OCI-LY3 (cell line): ENCODE results near the gene TMPRSS13.

ENCODE experiments used
- H2AFZ ChIP-seq: fragments of 200-600, 300-600 bp; shearing (Covaris generic); 2 replicates; pipeline ENCODE4 v1.6.0; 2014; ENCODE audit warnings: antibody characterized with exemption, low read depth, low read length
- H3K27ac ChIP-seq: fragments of 200-600, 300-600 bp; sonication (generic); 2 replicates; pipeline ENCODE4 v1.5.1; 2014; ENCODE audit warnings: mild to moderate bottlenecking, low read length, moderate library complexity, mixed read lengths
- H3K27me3 ChIP-seq: fragments of 200-600, 300-600 bp; sonication (generic); 2 replicates; pipeline ENCODE4 v1.6.1; 2014; ENCODE audit warnings: low read depth, low read length, mixed read lengths
- H3K36me3 ChIP-seq: fragments of 200-600, 300-600 bp; sonication (generic); replicated peaks from 2 replicates; pipeline ENCODE3; 2014; ENCODE audit warnings: low read depth, low read length, mixed read lengths
- H3K4me1 ChIP-seq: fragments of 300-600, 200-600 bp; sonication (generic); 2 replicates; pipeline ENCODE4 v1.6.1; 2014; ENCODE audit warnings: low read length, mixed read lengths
- H3K4me2 ChIP-seq: fragments of 200-600, 300-600 bp; sonication (generic); 2 replicates; pipeline ENCODE4 v1.6.1; 2014; ENCODE audit warnings: low read length, mixed read lengths
- H3K4me3 ChIP-seq: fragments of 300-600, 200-600 bp; sonication (generic); 2 replicates; pipeline ENCODE4 v1.5.1; 2014; ENCODE audit warnings: antibody characterized with exemption, mild to moderate bottlenecking, low read length, moderate library complexity
- H3K79me2 ChIP-seq: fragments of 300-600, 200-600 bp; shearing (Covaris generic); 2 replicates; pipeline ENCODE4 v1.6.1; 2014; ENCODE audit warnings: mild to moderate bottlenecking, low read length, mixed read lengths
- H3K9ac ChIP-seq: fragments of 300-600, 200-600 bp; shearing (Covaris generic); 2 replicates; pipeline ENCODE4 v1.6.0; 2014; ENCODE audit warnings: mild to moderate bottlenecking, low read length, moderate library complexity
- H3K9me3 ChIP-seq: fragments of 200-600, 300-600 bp; shearing (Covaris generic); 2 replicates; pipeline ENCODE4 v1.6.1; 2014; ENCODE audit warnings: low read length, mixed read lengths; ENCODE audit not compliant: insufficient read depth
- H4K20me1 ChIP-seq: fragments of 200-600, 300-600 bp; sonication (generic); 2 replicates; pipeline ENCODE4 v1.6.1; 2016; ENCODE audit warnings: low read length, mixed read lengths; ENCODE audit not compliant: insufficient read depth
- EZH2phosphoT487 ChIP-seq: fragments of 200-600 bp; shearing (Covaris generic); IDR thresholded peaks from 2 replicates; pipeline ENCODE4 v1.6.1; 2018; ENCODE audit warnings: antibody characterized with exemption, mixed run types, low read depth
- TF ChIP-seq, protein P1 (sequence below): fragments of 200-600, 300-600 bp; sonication (generic); IDR thresholded peaks from 2 replicates; pipeline ENCODE4 v1.5.1; 2014; ENCODE audit warnings: antibody characterized with exemption, low read length, low read depth

The TMPRSS13 gene

DNA sequence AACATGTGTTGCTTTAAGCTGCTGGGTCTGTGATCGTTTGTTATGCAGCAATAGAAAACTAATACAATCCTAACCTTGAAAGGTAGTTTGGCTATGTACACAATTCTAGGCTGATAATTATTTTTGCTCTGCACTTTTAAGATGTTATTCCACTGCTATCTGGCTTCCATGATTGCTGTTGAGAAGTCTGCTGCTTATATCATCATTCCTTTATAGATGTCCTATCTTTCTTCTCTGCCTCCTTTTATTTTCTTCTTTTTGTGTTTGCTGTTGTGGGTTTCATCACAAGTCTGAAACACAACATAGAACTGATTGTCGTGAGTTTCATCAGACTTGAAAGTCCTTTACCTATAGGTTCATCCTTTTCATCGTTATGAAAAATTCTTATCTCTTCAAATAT is 76.9 kb downstream of the TMPRSS13 start:
- no peak overlapping the region for H3K9ac ChIP-seq
- H3K79me2 ChIP-seq: no peaks in the 10 kb centered on the region
- no peaks in the 10 kb centered on the region for H4K20me1 ChIP-seq
- H2AFZ ChIP-seq: no peak overlapping the region
- peaks cover 12% of the 10 kb centered on the region; the same call in 1 of the 2 replicates for H3K9me3 ChIP-seq
- H3K27ac ChIP-seq: no peak overlapping the region
- no peaks in the 10 kb centered on the region for H3K27me3 ChIP-seq
- H3K4me3 ChIP-seq: no peak overlapping the region
- TF ChIP-seq, protein P1, sequence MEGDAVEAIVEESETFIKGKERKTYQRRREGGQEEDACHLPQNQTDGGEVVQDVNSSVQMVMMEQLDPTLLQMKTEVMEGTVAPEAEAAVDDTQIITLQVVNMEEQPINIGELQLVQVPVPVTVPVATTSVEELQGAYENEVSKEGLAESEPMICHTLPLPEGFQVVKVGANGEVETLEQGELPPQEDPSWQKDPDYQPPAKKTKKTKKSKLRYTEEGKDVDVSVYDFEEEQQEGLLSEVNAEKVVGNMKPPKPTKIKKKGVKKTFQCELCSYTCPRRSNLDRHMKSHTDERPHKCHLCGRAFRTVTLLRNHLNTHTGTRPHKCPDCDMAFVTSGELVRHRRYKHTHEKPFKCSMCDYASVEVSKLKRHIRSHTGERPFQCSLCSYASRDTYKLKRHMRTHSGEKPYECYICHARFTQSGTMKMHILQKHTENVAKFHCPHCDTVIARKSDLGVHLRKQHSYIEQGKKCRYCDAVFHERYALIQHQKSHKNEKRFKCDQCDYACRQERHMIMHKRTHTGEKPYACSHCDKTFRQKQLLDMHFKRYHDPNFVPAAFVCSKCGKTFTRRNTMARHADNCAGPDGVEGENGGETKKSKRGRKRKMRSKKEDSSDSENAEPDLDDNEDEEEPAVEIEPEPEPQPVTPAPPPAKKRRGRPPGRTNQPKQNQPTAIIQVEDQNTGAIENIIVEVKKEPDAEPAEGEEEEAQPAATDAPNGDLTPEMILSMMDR: no peak
- TF ChIP-seq EZH2phosphoT487: no peak
- H3K36me3 ChIP-seq: no peaks in the 10 kb centered on the region
- no peak overlapping the region for H3K4me2 ChIP-seq
- H3K4me1 ChIP-seq: no peaks in the 10 kb centered on the region

DNA sequence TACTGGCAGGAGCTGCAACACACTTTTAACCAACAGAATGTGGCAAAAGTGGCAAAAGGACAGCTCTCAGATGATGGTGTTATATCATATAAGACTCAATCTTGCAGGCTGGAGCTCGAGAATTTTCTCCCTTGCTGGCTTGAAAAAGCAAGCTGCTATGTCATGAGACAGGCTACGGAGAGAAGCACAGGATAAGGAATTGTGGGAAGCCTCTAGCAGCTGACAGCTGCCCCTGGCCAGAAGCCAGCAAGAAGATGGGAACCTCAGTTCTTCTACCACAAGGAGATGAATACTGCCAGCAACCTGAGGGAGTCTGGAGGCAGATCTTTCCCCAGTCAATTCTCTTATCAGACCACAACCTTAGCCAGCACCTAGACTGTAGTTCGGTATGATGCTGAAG is 77.3 kb downstream of the TMPRSS13 start:
- Histone ChIP-seq H3K4me1 (no peaks in the 10 kb centered on the region), H3K36me3 (no peaks in the 10 kb centered on the region), H3K4me3 (no peak overlapping the region), H3K27me3 (no peaks in the 10 kb centered on the region), H3K9ac (no peak overlapping the region), H3K4me2 (no peak overlapping the region), H3K79me2 (no peaks in the 10 kb centered on the region), H3K9me3 (peaks cover 12% of the 10 kb centered on the region; the same call in 1 of the 2 replicates), H3K27ac (no peak overlapping the region), H2AFZ (no peak overlapping the region), H4K20me1 (no peaks in the 10 kb centered on the region)
- TF ChIP-seq EZH2phosphoT487: no peak
- TF ChIP-seq, protein P1: no peak

DNA sequence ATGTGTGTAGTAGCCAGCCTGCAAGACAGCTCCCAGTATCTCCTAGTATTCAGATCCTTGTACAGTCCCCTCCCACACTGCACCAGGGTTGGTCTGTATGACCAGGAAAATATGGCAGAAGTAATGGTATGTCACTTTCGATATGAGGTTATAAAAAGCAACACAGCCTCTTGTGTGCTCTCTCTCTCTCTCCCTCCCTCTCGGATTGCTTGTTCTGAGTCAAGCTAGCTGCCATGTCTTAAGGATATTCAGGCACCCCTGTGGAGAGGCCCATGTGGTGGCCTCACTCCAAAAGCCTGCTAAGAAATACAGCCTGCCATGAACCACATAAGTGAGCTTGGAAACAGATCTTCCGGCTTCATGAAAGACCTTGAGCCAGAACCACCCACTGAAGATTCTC is 78.1 kb downstream of the TMPRSS13 start:
- H3K79me2 ChIP-seq: no peaks in the 10 kb centered on the region
- H3K36me3 ChIP-seq: no peaks in the 10 kb centered on the region
- H3K9ac ChIP-seq: no peak overlapping the region
- H2AFZ ChIP-seq: no peak overlapping the region
- no peaks in the 10 kb centered on the region for H3K4me1 ChIP-seq
- peaks cover 12% of the 10 kb centered on the region; the same call in 1 of the 2 replicates for H3K9me3 ChIP-seq
- no peaks in the 10 kb centered on the region for H3K27me3 ChIP-seq
- H3K4me2 ChIP-seq: no peak overlapping the region
- H3K27ac ChIP-seq: no peak overlapping the region
- H4K20me1 ChIP-seq: no peaks in the 10 kb centered on the region
- no peak for TF ChIP-seq EZH2phosphoT487
- TF ChIP-seq, protein P1: no peak
- H3K4me3 ChIP-seq: no peak overlapping the region
